OCI-M2 (cell line): ENCODE measurements around the gene SNAI3.

Source experiments
- DNase-seq: peaks from one replicate; lab custom pipeline; 2025; ENCODE audit not compliant: unreplicated experiment; lab: John Stamatoyannopoulos, UW

The SNAI3 gene

DNA sequence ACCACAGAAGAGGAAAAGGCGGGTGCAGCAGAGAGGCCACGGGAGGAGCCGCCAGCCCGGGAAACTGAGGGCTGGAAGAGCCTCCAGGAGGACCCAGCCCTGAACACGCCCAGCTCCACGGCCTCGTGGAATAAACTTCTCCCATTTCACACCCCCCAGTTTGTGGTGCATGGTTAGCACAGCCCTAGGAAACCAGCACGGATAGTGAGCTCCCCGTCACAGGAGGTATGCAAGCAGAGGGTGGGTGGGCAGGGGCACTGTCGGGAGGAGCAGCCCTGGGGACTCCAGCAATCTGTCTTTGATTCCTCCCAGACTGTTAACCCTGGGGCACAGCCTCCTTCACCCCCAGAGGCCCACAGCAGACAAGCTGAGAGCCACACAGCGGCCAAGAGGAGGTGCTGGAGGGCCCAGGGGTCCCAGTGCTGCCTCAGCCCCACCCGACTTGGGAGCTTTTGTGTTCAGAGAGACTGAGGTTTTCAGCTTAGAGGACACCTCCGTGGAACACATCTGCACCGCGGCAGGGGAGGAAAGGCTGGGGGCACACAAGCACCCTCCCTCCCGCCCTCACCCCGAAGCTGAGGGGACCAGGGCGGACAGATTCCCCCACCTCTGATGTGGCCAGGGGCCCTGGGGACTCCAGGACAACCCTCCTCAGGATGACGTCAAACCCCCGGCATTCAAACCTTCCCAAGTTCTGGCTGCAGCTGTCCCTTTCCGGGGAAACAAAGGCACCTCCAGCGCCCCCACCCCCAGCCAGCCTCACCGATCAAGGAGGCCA is 49.6 kb downstream of the SNAI3 start:
- no peak for DNase-seq

DNA sequence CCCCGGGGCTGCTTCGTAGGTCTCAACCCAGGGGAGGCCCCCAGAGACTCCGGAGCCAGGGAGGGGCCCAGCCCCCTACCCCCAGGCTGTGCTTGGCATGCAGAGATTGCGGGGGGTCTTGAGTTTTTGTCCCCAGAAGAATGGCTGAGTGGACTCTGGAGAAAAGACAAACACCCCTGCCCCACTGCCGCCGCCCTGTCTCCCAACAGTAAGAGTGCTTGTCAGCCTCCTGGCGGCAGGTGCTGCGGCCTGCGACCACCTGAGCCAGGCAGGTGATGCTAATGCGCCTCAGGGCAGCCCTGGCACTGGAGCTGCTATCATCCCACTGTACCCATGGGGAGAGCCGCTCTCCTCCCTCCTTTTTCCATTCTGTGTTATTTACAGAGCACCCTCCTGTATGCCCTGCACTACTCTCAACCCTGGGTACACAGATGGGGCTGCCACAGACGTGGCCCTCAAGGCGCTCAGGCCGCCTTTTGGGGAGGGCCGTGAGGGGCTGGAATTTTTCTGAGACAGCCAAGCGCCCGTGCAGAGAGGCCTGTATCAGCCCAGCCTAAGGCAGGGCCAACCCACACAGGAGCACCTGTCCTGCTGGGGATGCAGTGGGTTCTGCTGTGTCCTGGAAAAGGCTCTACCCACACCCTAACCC is 50.5 kb downstream of the SNAI3 start:
- no peak for DNase-seq

- no peak for DNase-seq
Observed at GRCh38 chr16:88634994-88635670, 51.2 kb downstream of the SNAI3 start.

DNA sequence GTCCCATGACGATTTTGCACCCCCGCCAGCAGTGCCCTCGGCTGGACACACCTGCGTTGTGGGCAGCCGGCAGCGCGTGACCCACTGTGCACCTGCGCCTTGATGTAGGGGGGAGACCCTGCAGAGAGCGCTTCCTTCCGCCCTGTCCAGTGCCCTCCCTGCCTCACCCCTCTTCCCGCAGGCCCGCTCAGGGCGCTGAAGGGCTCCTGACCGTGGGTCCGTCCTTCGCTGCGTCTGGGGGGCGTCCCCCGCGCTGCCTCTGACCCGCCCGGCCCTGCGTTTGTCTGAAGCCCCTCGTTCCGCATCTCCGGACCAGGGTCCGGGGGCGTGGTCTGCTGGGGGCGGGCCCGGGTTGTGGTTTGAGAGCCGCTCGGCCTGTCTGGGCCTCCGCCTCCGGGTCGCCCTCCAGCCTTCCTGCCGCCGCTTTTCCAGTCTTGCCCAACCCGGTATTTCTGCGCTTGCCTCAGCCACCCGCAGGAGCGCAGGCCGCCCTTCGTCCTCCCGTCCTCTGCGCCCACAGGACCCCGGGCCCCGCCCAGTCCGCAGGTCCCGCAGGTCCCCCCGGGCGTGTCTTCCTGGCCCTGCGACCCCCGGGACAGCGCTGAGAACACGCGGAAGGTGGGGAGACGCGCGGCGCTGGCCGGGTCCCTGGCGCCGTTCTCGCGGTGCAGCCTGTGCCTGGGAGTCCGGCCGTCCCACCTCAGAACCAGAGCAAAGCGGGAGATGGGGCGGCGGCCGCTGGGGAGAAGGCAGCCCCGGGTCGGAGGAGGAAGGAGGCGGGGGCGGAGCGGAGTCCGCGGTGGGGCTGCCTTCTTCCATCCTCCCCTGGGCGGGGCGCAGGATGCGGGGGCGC is 51.9 kb downstream of the SNAI3 start:
- DNase-seq, result no peak

DNA sequence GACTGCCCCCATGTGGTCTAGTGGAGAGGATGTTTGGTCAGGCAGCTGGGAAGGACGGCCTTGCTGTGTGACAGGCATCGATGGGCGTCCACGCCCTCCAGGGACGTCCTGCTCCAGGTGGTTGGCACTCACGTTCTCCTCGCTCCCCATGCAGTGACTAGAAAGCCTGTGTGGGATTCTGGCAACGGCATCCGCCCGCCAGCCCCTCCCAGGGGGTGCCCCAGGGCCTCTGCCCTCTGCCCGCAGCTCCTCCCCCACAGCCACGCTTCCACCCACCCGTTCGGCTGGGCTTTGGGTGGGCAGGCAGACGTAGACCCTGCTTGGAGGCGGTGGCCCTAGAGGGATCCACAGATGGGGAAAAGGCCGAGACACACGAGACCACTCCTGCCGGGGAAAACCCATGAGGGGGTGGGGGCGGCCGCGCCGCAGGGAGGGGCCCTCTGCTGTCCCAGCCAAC is 52.6 kb downstream of the SNAI3 start:
- DNase-seq, result no peak

GRCh38 chr16:88632587-88632930 is 53.7 kb downstream of the SNAI3 start:
- DNase-seq, result no peak

GRCh38 chr16:88631920-88632586 is 54.3 kb downstream of the SNAI3 start:
- DNase-seq, result no peak

- DNase-seq, result no peak
Observed at GRCh38 chr16:88631384-88631783, 54.9 kb downstream of the SNAI3 start.

DNA sequence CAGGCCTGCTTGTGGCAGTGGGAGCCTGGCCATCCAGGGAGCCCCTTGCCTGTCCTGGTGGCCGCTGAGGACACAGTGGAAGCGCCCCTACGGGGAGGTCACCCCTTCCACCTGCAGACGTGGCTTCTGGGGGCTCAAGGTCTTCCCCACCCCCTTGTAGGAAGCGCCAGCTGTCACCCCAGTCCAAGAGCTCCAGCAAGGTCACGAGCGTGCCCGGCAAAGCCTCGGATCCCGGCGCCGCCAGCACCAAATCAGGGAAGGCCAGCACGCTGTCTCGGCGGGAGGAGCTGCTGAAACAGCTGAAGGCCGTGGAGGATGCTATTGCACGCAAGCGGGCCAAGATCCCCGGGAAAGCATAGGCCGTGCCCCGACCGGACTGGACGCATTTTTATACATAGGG is 55.4 kb downstream of the SNAI3 start:
- no peak for DNase-seq

GRCh38 chr16:88630433-88630832 is 55.9 kb downstream of the SNAI3 start:
- DNase-seq, result no peak

GRCh38 chr16:88629835-88630234 is 56.5 kb downstream of the SNAI3 start:
- DNase-seq, result no peak

- no peak for DNase-seq
Observed at GRCh38 chr16:88628512-88628974, 57.8 kb downstream of the SNAI3 start.
